Activated T-cell treated with anti-CD3 and anti-CD28 coated beads, Interleukin-2, amount 50 U/mL, for 24 hours (primary cell): ENCODE results near the gene KCTD2.

ENCODE experiments used
- DNase-seq: peaks from one replicate; pipeline ENCODE4 v3.0.0-alpha.2; 2020
- H3K27ac Mint-ChIP-seq: 2 replicates; pipeline ENCODE4 v1.8.0; 2020; ENCODE audit warnings: mild to moderate bottlenecking, mixed read lengths
- H3K27me3 Mint-ChIP-seq: 2 replicates; pipeline ENCODE4 v1.8.0; 2020; ENCODE audit warnings: mixed read lengths
- H3K36me3 Mint-ChIP-seq: 2 replicates; pipeline ENCODE4 v1.8.0; 2020; ENCODE audit warnings: low read depth, mixed read lengths
- H3K4me1 Mint-ChIP-seq: 2 replicates; pipeline ENCODE4 v1.8.0; 2020; ENCODE audit warnings: low read depth, mixed read lengths
- H3K4me3 Mint-ChIP-seq: 2 replicates; pipeline ENCODE4 v1.8.0; 2020; ENCODE audit warnings: mild to moderate bottlenecking, moderate library complexity, mixed read lengths
- H3K9me3 Mint-ChIP-seq: 2 replicates; pipeline ENCODE4 v1.8.0; 2020; ENCODE audit warnings: mixed read lengths

Gene KCTD2

DNA sequence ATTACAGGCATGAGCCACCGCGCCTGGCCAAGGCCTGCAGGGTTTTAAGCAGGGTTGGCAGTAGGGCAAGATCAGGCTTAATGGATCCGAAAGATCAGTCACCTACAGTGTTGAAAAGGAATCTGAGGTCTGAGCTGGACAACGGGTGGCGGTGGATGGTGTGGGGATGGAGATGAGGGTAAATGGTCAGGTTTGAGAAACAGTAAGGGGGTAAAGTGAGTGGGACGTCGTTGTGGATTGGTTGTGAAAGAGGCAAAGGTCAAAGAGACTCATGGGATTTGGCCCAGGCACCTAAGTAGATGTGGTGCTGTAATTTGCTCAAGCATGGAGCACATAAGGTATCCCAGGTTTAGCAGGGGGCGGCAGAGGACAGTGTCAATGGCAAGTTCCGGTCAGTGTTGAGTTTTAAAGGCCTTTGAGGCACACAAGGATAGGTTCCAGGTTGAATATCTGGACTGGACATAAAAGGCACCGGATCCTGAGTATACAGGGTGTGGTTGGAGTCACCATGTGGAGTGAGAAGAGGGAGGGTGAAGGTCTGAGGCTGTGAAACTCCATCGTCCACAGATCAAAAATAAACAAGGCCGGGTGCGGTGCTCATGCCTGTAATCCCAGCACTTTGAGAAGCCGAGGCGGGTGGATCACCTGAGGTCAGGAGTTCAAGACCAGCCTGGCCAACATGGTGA is 39.6 kb downstream of the KCTD2 start:
- peak overlapping the region; percentile 30 for H3K27ac Mint-ChIP-seq
- no peak for DNase-seq
- no peaks in the 10 kb centered on the region for H3K9me3 Mint-ChIP-seq
- no peaks in the 10 kb centered on the region for H3K27me3 Mint-ChIP-seq
- H3K4me1 Mint-ChIP-seq = peaks cover 53% of the 10 kb centered on the region
- no peaks in the 10 kb centered on the region for H3K36me3 Mint-ChIP-seq
- H3K4me3 Mint-ChIP-seq = peak overlapping the region; percentile 69

DNA sequence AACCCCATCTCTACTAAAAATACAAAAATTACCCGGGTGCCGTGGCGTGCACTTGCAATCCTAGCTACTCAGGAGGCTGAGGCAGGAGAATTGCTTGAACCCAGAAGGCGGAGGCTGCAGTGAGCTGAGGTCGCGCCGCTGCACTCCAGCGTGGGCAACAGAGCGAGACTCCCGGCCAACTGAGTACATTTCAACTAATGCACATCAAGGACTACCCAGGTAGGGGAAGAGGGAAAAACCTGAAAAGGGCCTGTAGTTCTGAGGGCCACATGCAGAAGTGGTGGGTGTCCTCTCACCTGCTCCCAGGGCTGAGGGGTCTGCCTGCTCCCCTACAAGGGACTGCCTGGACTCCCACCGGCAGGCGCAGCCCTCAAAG is 40.1 kb downstream of the KCTD2 start:
- Mint-ChIP-seq H3K27ac (peak overlapping the region; percentile 83), H3K27me3 (no peaks in the 10 kb centered on the region), H3K4me1 (peaks cover 53% of the 10 kb centered on the region), H3K4me3 (peak overlapping the region; percentile 69), H3K9me3 (no peaks in the 10 kb centered on the region), H3K36me3 (no peaks in the 10 kb centered on the region)
- DNase-seq = no peak

DNA sequence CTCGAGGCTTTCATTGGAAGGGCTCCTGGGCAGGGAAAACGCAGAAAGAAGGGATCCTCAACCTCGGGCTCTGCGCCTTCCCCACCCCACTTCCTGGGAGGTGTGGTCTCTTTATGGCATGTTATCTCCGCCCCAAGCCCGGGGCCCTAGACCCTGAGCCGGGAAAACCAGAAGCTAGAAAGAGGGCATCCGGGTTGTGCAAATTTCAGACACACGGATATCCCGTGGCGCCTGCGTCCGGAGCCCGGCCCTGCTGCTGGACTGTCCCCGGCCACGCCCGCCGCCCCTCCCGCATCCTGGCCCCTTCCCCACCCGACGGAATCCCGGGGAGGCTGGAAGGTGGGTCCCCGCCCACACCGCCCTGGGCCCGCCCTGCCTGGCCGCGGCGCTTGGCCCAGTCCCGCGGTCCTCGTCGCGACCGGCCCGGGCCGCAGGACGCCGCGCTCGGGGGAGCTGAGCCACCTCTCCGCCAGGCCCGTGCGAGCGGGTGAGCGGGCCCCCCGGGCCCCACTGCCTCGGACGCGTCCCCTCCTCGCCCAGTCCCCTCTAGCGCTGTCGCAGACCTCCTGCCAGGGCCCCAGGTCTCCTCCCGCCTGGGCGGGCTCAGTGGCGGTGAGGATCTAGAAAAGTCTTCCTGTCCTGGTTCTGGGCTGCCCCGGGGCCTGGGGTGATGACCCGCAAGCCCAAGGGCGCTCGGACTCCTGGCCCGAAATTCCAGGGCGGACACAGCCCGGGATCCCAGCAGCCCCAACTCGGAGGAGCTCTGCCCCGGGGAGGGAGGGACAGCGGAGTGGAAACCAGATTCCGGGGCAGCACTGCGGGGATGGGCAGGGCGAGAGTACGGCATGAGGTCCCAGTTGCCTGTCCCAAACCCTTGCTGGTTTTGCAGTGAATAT is 40.8 kb downstream of the KCTD2 start, which contains the start of gene SLC16A5:
SLC16A5 (plus strand) TSS at position 397 of the 896 bp plus-strand sequence. CDS start 5,683 bp downstream, outside the sequence.
- no peaks in the 10 kb centered on the region for H3K27me3 Mint-ChIP-seq
- peak within 1 kb of the TSS; percentile 78 for H3K4me3 Mint-ChIP-seq
- H3K36me3 Mint-ChIP-seq = no peaks in the 10 kb centered on the region
- H3K4me1 Mint-ChIP-seq = peaks cover 54% of the 10 kb centered on the region
- no peaks in the 10 kb centered on the region for H3K9me3 Mint-ChIP-seq
- H3K27ac Mint-ChIP-seq = peak within 1 kb of the TSS; percentile 83
- peak; percentile 75 for DNase-seq

DNA sequence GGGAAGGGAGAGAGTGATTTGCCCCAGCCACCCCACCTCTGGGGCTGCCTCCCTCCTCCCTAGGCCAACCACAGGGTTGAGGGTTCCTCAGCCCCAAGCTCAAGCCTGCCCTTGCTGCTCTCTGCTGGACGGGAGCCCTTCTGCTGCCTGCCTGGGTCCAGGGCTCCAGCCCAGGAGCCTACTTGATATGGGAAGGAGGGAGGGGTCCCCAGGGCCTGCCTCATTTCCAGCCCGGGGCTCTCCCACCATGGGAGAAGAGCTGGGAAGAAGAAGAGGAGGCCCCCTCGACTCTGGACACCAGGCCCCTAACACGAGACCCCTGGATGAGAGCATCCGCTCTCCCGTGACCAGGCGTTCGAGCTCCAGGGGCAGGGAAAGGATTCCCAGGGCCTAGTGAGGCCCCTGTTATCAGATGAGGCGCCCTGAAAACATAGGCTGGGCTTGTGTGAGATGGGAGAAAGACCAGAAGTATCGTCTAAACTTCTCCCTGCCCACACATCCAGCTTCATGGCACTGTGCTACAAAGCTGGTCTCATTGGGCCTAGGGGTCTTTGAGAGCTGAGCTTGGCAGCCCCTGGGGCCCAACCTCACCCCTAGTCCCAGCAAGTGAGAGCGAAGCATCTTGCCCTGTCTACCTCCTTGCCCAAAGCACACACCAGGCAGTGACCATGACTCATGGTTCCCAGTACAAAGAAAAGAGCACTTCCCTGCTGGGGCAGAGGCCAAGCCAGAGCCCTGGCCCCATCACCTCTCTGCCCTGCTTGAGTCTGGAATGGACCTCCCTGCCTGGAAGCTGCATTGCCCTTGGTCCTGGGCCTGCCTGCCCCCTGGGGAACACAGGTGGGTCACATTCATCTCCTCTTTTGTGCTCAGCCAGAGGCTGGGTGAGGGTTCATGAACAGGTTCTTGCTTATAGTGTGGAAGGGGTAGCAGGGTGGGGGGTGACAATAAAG is 41.7 kb downstream of the KCTD2 start:
- Mint-ChIP-seq H3K9me3 (no peaks in the 10 kb centered on the region), H3K4me3 (peak overlapping the region; percentile 78), H3K36me3 (no peaks in the 10 kb centered on the region), H3K27me3 (no peaks in the 10 kb centered on the region), H3K4me1 (peaks cover 52% of the 10 kb centered on the region), H3K27ac (peak overlapping the region; percentile 82)
- DNase-seq = peak; percentile 49

DNA sequence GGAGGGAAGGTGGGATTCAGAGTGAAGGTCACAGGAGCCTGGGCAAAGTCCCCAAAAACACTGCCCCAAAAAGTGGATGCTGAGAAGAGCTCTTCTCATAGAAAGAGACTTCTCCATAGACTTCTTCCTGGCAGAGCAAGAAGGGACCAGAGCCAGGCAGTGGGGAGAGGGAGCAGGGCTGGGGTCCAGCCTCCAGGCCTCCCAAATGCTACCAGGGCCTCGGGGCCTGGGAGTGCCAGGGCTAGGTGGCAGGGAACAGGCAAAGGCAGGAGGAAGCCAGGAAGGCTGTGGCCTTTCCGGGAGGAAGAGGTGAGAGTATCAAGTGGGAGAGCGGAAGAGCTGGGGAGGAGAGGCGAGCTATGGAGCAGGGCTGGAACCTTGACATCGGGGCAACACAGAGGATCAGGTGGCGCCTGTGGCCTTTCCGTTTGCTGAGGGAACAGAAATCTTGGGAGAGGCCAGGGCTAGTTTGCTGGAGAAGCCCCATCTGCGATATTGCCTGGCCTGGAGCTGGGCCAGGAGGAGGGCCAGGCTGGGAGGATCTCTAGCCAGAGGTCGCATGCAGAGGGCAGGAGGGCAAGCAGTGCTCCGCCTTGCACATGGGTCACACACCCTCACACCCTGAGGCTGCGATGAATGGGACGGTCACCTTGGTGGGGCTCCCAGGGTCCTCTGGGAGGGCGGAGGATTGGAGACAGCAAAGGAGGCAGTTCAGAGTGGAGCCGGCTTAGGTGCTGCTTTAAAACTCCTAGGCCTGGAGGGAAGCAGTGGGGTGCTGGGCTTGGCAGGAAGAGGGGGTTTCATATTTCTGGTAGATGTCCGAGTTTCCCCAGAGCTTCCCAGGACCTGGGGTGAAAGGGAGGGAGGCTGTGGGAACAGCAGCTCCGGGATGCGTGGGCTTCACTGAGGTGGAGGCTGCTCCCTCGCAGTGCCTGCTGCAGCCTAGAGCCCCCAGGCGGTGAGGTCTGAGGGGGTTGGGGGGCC is 44.1 kb downstream of the KCTD2 start:
- Mint-ChIP-seq H3K4me1 (peaks cover 48% of the 10 kb centered on the region), H3K27ac (peak overlapping the region; percentile 61), H3K27me3 (no peaks in the 10 kb centered on the region)

DNA sequence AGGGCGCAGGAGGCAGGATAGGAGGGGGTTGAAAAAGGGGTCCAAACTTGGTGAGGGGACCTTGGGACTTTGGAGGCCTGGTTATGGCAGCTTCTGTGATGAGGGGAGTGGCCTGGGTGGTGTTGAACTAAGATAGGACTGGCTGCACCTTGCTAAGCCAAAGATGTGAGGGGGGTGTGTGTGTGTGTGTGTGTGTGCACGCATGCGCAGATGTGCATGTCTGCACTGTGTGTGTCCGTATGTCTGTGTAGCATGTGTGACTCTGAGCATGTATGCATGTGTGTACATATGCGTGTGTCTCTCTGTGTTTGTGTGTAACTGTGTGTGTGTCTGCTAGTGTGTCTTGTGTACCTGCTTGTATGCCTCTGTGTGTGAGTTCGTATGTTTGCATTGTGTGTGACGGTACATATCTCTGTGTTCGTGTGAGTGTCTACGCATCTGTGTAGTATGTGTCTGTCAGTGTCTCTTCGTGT is 44.9 kb downstream of the KCTD2 start:
- Mint-ChIP-seq H3K9me3 (no peaks in the 10 kb centered on the region), H3K27ac (no peak overlapping the region)

More for the DNA sequence above, 44.1 kb downstream of the KCTD2 start:
- no peaks in the 10 kb centered on the region for H3K36me3 Mint-ChIP-seq
- no peak for DNase-seq
- H3K9me3 Mint-ChIP-seq = no peaks in the 10 kb centered on the region
- no peak overlapping the region for H3K4me3 Mint-ChIP-seq

DNA sequence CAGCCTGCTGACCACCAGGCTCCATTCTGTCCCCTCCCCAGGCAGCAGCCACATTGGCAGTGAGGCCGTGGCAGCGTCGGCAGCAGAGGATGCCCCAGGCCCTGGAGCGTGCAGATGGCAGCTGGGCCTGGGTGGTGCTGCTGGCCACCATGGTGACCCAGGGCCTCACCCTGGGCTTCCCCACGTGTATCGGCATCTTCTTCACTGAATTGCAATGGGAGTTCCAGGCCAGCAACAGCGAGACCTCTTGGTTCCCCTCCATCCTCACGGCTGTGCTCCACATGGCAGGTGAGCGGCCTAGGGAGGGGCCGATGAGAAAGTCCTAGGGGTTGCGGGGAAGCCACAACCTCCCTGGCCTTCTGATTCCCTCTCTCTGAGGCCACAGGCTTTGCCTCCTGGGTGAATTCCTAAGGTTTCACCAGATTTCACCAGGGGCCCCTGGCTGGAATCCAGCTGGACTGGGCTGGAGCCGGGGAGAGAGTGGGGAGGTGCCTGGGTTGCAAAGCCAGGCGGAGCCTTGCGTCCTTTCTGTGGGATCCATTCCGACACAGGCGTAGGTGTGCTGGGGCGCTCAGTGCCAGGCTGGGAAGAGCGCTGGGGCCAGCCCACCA is 46.6 kb downstream of the KCTD2 start:
- H3K9me3 Mint-ChIP-seq = no peaks in the 10 kb centered on the region

More for the DNA sequence above, 44.9 kb downstream of the KCTD2 start:
- Mint-ChIP-seq H3K27me3 (no peaks in the 10 kb centered on the region), H3K4me1 (peaks cover 43% of the 10 kb centered on the region), H3K36me3 (no peaks in the 10 kb centered on the region), H3K4me3 (no peak overlapping the region)
- no peak for DNase-seq

DNA sequence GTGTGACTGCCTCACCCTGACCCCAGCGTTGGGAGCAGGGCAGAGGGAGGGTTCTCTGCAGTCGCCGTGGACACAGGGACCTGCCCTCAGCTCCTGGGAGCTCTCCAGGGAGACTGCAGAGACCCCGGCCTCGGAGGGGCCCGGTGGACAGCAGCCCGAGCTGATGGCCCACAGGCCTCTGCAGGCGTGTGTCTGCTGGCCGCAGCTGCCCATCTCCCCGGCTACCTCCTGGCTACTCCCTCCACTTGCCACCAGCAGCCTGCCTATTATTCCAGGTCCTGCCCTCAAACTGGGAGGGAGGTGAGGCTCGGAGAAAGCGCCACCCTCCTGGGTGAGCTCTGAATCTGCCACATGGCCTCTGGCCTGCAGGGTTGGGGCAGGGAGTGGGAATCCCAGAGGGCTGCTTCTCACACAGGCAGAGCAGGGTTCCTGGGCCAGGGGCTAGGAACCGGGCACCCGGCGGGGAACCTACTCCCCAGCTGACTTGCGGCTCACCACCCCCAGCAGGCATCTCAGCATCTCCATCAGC is 47.9 kb downstream of the KCTD2 start:
- Mint-ChIP-seq H3K27me3 (no peaks in the 10 kb centered on the region), H3K4me1 (peaks cover 17% of the 10 kb centered on the region), H3K27ac (no peak overlapping the region)

More for the DNA sequence above, 46.6 kb downstream of the KCTD2 start:
- H3K27ac Mint-ChIP-seq = no peak overlapping the region
- H3K27me3 Mint-ChIP-seq = no peaks in the 10 kb centered on the region
- H3K36me3 Mint-ChIP-seq = no peaks in the 10 kb centered on the region
- H3K4me3 Mint-ChIP-seq = no peak overlapping the region
- H3K4me1 Mint-ChIP-seq = peaks cover 30% of the 10 kb centered on the region
- DNase-seq = no peak

DNA sequence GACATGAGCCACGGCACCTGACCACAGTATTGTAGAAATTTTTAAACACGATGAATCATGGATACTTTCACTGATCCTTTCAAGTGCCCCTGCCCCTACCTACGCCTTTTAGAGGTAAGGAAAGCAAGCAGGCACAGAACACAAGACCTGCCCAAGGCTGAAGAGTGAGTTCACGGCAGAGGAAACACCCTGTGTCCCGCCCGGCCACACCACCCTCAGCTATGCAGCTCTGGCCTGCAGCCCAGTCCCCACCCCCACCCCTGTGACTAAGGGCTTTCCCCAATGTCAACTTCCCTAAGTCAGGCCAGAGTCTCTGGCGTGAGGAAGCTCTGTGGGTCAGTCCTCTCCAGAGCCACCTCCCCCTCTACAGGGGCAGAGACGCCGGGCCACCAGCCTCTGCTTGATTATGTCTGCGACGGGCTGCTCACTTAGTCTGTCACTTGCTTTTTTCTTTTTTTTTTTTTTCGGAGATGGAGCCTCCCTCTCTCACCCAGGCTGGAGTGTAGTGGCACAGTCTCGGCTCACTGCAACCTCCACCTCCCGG is 49.1 kb downstream of the KCTD2 start:
- no peak for DNase-seq
- H3K4me3 Mint-ChIP-seq = no peak overlapping the region
- peaks cover 8% of the 10 kb centered on the region for H3K4me1 Mint-ChIP-seq
- H3K36me3 Mint-ChIP-seq = no peaks in the 10 kb centered on the region
- no peaks in the 10 kb centered on the region for H3K9me3 Mint-ChIP-seq
- no peak overlapping the region for H3K27ac Mint-ChIP-seq
- no peaks in the 10 kb centered on the region for H3K27me3 Mint-ChIP-seq

More for the DNA sequence above, 47.9 kb downstream of the KCTD2 start:
- Mint-ChIP-seq H3K4me3 (no peak overlapping the region), H3K9me3 (no peaks in the 10 kb centered on the region), H3K36me3 (no peaks in the 10 kb centered on the region)
- DNase-seq = no peak

DNA sequence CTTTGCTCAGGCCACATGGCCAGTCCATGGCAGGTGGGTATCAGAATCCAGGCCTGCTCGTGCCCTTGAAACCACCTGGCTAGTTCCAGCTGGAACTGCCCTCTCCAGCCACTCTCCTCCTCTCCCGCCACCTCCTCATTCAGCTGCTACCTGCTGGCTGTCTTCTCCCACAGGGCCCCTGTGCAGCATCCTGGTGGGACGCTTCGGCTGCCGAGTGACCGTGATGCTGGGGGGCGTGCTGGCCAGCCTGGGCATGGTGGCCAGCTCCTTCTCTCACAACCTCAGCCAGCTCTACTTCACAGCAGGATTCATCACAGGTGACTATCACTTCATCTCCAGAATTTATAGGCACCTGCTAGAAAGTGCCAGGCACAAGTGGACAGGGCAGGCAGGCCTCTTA is 50.8 kb downstream of the KCTD2 start:
- H3K9me3 Mint-ChIP-seq = no peaks in the 10 kb centered on the region
- no peak overlapping the region for H3K27ac Mint-ChIP-seq
- peaks cover 3% of the 10 kb centered on the region for H3K4me1 Mint-ChIP-seq
- no peaks in the 10 kb centered on the region for H3K27me3 Mint-ChIP-seq
- no peak for DNase-seq
- no peaks in the 10 kb centered on the region for H3K36me3 Mint-ChIP-seq
- H3K4me3 Mint-ChIP-seq = no peak overlapping the region

DNA sequence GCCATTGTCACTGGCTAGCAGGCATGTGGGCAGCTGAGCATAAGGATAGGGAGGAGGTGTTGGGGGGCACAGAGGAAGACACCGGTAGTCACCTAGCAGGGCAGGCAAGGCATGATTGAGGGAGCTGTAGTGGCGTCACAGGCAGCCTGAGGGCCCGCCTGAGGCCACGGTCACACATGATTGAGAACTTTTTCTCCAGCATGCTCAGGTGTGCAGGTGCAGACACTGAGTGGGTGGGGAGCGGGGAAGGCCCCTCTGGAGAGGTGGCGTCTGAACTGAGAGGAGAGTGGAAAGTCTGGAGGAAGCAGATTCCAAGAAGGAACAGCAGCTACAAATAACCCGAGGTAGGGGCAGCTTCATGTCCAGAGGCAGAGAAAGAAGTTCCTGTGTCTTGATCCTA is 51.8 kb downstream of the KCTD2 start:
- no peak for DNase-seq
- H3K4me3 Mint-ChIP-seq = no peak overlapping the region
- no peaks in the 10 kb centered on the region for H3K9me3 Mint-ChIP-seq
- no peaks in the 10 kb centered on the region for H3K36me3 Mint-ChIP-seq
- H3K4me1 Mint-ChIP-seq = peaks cover 3% of the 10 kb centered on the region
- no peak overlapping the region for H3K27ac Mint-ChIP-seq
- H3K27me3 Mint-ChIP-seq = no peaks in the 10 kb centered on the region

DNA sequence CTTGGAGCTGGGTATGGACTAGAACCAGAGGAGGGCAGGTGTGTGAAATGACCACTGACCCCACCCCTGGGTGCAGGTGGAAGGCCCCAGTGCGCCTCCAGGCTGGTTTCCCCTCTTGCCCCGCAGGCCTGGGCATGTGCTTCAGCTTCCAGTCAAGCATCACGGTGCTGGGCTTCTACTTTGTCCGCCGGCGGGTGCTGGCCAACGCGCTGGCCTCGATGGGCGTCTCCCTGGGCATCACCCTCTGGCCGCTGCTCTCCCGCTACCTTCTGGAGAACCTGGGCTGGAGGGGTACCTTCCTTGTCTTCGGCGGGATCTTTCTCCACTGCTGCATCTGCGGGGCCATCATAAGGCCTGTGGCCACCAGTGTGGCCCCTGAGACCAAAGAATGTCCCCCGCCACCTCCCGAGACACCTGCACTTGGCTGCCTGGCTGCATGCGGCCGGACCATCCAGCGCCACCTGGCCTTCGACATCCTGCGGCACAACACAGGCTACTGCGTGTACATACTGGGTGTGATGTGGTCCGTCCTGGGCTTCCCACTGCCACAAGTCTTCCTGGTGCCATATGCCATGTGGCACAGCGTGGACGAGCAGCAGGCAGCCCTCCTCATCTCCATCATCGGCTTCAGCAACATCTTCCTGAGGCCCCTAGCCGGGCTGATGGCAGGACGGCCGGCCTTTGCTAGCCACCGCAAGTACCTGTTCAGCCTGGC is 53.0 kb downstream of the KCTD2 start:
- no peaks in the 10 kb centered on the region for H3K9me3 Mint-ChIP-seq
- peaks cover 3% of the 10 kb centered on the region for H3K4me1 Mint-ChIP-seq
- H3K36me3 Mint-ChIP-seq = no peaks in the 10 kb centered on the region

More for the DNA sequence above, 53.0 kb downstream of the KCTD2 start:
- no peaks in the 10 kb centered on the region for H3K27me3 Mint-ChIP-seq
- no peak for DNase-seq
- no peak overlapping the region for H3K27ac Mint-ChIP-seq
- H3K4me3 Mint-ChIP-seq = no peak overlapping the region
